SU-DHL-6 (cell line): Measurements from ENCODE around the gene ZBTB7A.

Experiments used
- H2AFZ ChIP-seq: fragments of 200-600 bp; sonication (generic); 2 replicates; pipeline ENCODE4 v1.6.1; 2014; ENCODE audit warnings: low read depth, mild to moderate bottlenecking, moderate library complexity, mixed read lengths, antibody characterized with exemption, low read length; ENCODE audit not compliant: severe bottlenecking
- H3F3A ChIP-seq: fragments of 200-600 bp; shearing (Covaris generic); 2 replicates; pipeline ENCODE4 v1.6.0; 2016; ENCODE audit warnings: antibody characterized with exemption, mild to moderate bottlenecking; ENCODE audit not compliant: insufficient read depth
- H3K27ac ChIP-seq: fragments of 200-600 bp; sonication (generic); 2 replicates; pipeline ENCODE4 v1.5.1; 2016; ENCODE audit warnings: low read depth, mild to moderate bottlenecking, low read length, moderate library complexity, mixed read lengths
- H3K27me3 ChIP-seq: fragments of 200-600 bp; sonication (generic), shearing (Covaris generic); 2 replicates; pipeline ENCODE4 v1.6.0; 2014; ENCODE audit warnings: mild to moderate bottlenecking, low read length
- H3K36me3 ChIP-seq: fragments of 200-600 bp; sonication (generic); 2 replicates; pipeline ENCODE4 v1.6.1; 2014; ENCODE audit warnings: mild to moderate bottlenecking, low read length, mixed read lengths
- H3K4me2 ChIP-seq: fragments of 300-600, 200-600 bp; shearing (Covaris generic), sonication (generic); 2 replicates; pipeline ENCODE4 v1.6.0; 2014; ENCODE audit warnings: low read length, low read depth, mild to moderate bottlenecking; ENCODE audit not compliant: poor library complexity, severe bottlenecking
- H3K4me3 ChIP-seq: fragments of 200-600 bp; sonication (generic); 2 replicates; pipeline ENCODE4 v1.5.1; 2014; ENCODE audit warnings: antibody characterized with exemption, low read length, mild to moderate bottlenecking, mixed read lengths; ENCODE audit not compliant: insufficient read depth, poor library complexity, severe bottlenecking
- H3K79me2 ChIP-seq: fragments of 200-600 bp; sonication (generic); 2 replicates; pipeline ENCODE4 v1.6.1; 2014; ENCODE audit warnings: mild to moderate bottlenecking, low read length, moderate library complexity; ENCODE audit not compliant: insufficient read depth
- H3K9ac ChIP-seq: fragments of 200-600 bp; sonication (generic); 2 replicates; pipeline ENCODE4 v1.7.0; 2014; ENCODE audit warnings: mild to moderate bottlenecking, low read length
- H3K9me2 ChIP-seq: fragments of 200-600 bp; sonication (generic); replicated peaks from 2 replicates; pipeline ENCODE4 v1.6.1; 2014; ENCODE audit warnings: low read length; ENCODE audit not compliant: insufficient read depth
- H3K9me3 ChIP-seq: fragments of 200-600 bp; sonication (generic); 2 replicates; pipeline ENCODE4 v1.6.1; 2014; ENCODE audit warnings: low read length, mixed read lengths; ENCODE audit not compliant: insufficient read depth
- H4K20me1 ChIP-seq: fragments of 200-600 bp; sonication (generic); 2 replicates; pipeline ENCODE4 v1.6.1; 2014; ENCODE audit warnings: low read depth, mild to moderate bottlenecking, antibody characterized with exemption, low read length, moderate library complexity, mixed read lengths
- EZH2phosphoT487 ChIP-seq: fragments of 200-600 bp; sonication (generic), shearing (Covaris generic); conservative IDR thresholded peaks from 2 replicates; pipeline ENCODE4 v1.6.1; 2018; ENCODE audit warnings: mild to moderate bottlenecking, antibody characterized with exemption, low read length, moderate library complexity, mixed read lengths
- TF ChIP-seq, protein P1 (sequence below): fragments of 200-600 bp; sonication (generic); IDR thresholded peaks from one replicate; pipeline ENCODE4 v1.5.1; 2017; ENCODE audit warnings: antibody characterized with exemption, mild to moderate bottlenecking, low read length, moderate library complexity; ENCODE audit not compliant: insufficient read depth, poor library complexity, severe bottlenecking

The ZBTB7A gene

DNA sequence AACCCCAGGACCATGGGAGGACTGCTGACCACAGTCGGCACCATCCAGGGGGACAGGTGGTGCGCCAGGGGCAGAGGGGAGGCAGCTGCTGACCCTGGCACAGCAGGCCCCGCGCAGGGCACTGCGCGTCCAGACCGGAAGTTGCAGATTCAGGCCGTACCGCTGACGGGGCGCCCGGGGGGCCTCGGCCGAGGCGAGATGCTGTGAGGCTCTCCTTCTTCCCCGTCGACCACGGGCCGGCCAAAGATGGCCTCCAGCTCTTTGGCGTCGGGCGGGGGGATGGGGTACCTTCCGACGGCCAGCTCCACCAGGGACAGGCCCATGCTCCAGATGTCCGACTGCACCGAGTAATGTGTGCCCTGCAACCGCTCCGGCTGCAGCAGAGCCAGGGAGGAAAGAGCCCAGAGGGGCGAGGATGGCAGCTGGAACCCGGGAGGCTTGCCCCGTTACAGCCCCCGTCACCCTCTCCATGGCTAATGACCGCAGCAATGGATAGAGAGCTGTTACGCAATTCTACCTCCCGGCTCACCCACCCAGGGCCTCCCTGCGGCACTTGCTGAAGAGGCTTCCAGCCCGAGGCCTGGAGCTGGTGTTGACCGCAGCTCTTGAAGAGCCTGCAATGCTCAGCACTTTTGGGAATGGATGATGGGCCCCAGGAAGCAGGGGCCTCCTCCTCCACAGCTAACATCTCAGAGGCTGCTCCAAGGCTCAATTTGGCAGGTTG lies 32.5 kb upstream of the ZBTB7A start:
- H3K9me3 ChIP-seq = no peaks in the 10 kb centered on the region
- no peaks in the 10 kb centered on the region for H3K27me3 ChIP-seq
- H3K9ac ChIP-seq = no peak overlapping the region
- H3F3A ChIP-seq = no peaks in the 10 kb centered on the region
- no peaks in the 10 kb centered on the region for H4K20me1 ChIP-seq
- TF ChIP-seq EZH2phosphoT487 = no peak
- TF ChIP-seq, protein P1, sequence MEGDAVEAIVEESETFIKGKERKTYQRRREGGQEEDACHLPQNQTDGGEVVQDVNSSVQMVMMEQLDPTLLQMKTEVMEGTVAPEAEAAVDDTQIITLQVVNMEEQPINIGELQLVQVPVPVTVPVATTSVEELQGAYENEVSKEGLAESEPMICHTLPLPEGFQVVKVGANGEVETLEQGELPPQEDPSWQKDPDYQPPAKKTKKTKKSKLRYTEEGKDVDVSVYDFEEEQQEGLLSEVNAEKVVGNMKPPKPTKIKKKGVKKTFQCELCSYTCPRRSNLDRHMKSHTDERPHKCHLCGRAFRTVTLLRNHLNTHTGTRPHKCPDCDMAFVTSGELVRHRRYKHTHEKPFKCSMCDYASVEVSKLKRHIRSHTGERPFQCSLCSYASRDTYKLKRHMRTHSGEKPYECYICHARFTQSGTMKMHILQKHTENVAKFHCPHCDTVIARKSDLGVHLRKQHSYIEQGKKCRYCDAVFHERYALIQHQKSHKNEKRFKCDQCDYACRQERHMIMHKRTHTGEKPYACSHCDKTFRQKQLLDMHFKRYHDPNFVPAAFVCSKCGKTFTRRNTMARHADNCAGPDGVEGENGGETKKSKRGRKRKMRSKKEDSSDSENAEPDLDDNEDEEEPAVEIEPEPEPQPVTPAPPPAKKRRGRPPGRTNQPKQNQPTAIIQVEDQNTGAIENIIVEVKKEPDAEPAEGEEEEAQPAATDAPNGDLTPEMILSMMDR = no peak
- no peaks in the 10 kb centered on the region for H3K9me2 ChIP-seq
- H3K4me3 ChIP-seq = no peak overlapping the region
- H3K27ac ChIP-seq = no peak overlapping the region
- no peak overlapping the region for H2AFZ ChIP-seq
- no peak overlapping the region for H3K4me2 ChIP-seq
- no peaks in the 10 kb centered on the region for H3K79me2 ChIP-seq
- no peaks in the 10 kb centered on the region for H3K36me3 ChIP-seq

DNA sequence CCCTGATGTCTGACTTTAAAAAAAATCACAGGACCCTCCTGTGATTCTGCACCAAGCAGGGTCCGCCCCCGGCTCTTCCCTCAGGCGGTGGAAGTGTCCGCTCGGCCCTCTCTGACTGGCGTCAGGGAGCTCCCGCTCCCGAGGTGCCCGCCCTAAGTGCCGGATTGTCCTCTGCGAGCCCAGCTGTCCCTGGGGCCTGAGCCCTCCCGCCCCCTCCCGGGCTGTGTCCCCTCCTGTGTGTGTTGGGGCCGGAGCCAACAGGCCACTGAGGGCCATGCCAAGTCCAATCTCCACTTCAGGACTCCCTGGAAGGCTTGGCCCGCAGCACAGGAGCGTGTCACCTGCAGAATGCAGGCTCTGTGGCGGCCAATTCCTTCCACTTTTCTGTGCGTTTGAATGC lies 31.8 kb upstream of the ZBTB7A start:
- no peak overlapping the region for H3K4me2 ChIP-seq
- no peaks in the 10 kb centered on the region for H3K79me2 ChIP-seq
- TF ChIP-seq, protein P1 = no peak
- H3K27me3 ChIP-seq = no peaks in the 10 kb centered on the region
- no peaks in the 10 kb centered on the region for H3K9me2 ChIP-seq
- no peaks in the 10 kb centered on the region for H4K20me1 ChIP-seq
- no peaks in the 10 kb centered on the region for H3F3A ChIP-seq
- no peaks in the 10 kb centered on the region for H3K9me3 ChIP-seq
- no peaks in the 10 kb centered on the region for H3K36me3 ChIP-seq
- no peak overlapping the region for H3K27ac ChIP-seq
- H3K4me3 ChIP-seq = no peak overlapping the region
- H2AFZ ChIP-seq = no peak overlapping the region
- H3K9ac ChIP-seq = no peak overlapping the region

DNA sequence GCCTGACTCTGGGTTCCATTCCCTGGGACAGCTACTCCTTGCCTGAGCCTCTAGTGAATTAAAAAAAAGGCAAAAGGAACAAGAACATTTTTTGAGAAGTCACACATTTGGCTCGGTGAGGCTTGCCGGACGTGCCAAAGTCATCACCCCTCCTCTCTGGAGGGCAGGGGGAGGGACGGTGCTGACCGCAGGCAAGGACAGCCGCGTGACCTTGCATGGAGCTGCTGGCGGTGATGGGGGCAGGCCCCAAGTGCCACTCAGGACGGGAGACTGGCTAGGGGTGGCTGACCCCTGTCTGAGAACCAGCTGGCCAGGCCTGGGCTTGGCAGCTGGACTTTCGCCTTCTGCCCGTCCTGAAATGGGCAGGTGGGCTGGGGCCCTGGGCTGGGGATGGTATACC lies 30.8 kb upstream of the ZBTB7A start:
- Histone ChIP-seq H4K20me1 (no peaks in the 10 kb centered on the region), H3K9ac (no peak overlapping the region), H3K27ac (no peak overlapping the region), H3F3A (no peaks in the 10 kb centered on the region), H3K9me2 (no peaks in the 10 kb centered on the region), H3K9me3 (no peaks in the 10 kb centered on the region), H3K4me3 (no peak overlapping the region), H3K36me3 (no peaks in the 10 kb centered on the region), H3K4me2 (no peak overlapping the region), H3K79me2 (no peaks in the 10 kb centered on the region), H2AFZ (no peak overlapping the region), H3K27me3 (no peaks in the 10 kb centered on the region)
- TF ChIP-seq, protein P1 = no peak
- TF ChIP-seq EZH2phosphoT487 = no peak
